Activated B cell treated with CpG ODN at 0.5 μM for 24 hours (primary cell): ENCODE data around the gene TAC4. TPM values are rescaled to one million over a fixed set of nuclear protein-coding genes. Genes with fewer than 3 reads are reported as not detected.

Experiments
- ATAC-seq: fragments of 200-7000 bp; cut with Tn5 transposase; one replicate; pipeline ENCODE4 v1.10.0; 2021; ENCODE audit warnings: low read depth, mild to moderate bottlenecking, moderate library complexity
- CTCF ChIA-PET: fragments of 350-600 bp; sonication (Branson Sonifier 250); formaldehyde crosslinking; loops from one replicate; lab custom pipeline; 2021; ENCODE audit warnings: antibody characterized with exemption; lab: Charles Lee
- POLR2A ChIA-PET: fragments of 350-600 bp; sonication (Branson Sonifier 250); formaldehyde crosslinking; loops from one replicate; lab custom pipeline; 2021; ENCODE audit warnings: antibody characterized with exemption; lab: Charles Lee
- DNase-seq: peaks from one replicate; pipeline ENCODE4 v3.0.0; 2022
- H3K27ac Mint-ChIP-seq: one replicate; pipeline ENCODE4 v1.8.0; 2020; ENCODE audit warnings: mixed read lengths
- H3K27me3 Mint-ChIP-seq: one replicate; pipeline ENCODE4 v1.8.0; 2021; ENCODE audit warnings: mixed read lengths
- H3K36me3 Mint-ChIP-seq: one replicate; pipeline ENCODE4 v1.8.0; 2021; ENCODE audit warnings: low read depth, mixed read lengths
- H3K4me1 Mint-ChIP-seq: one replicate; pipeline ENCODE4 v1.8.0; 2021; ENCODE audit warnings: mixed read lengths
- H3K4me3 Mint-ChIP-seq: one replicate; pipeline ENCODE4 v1.8.0; 2020; ENCODE audit warnings: mild to moderate bottlenecking, mixed read lengths
- H3K9me3 Mint-ChIP-seq: one replicate; pipeline ENCODE4 v1.8.0; 2020; ENCODE audit warnings: mixed read lengths
- intact Hi-C: fragments of 100-400 bp; cut with micrococcal nuclease; formaldehyde crosslinking; loops from one replicate; pipeline ENCODE4 v1.15.1; 2024
- total RNA-seq: library from RNA; stranded (reverse); gene quantifications from 2 replicates; pipeline ENCODE4 v1.2.3, GENCODE V29; 2022
- TF ChIP-seq, protein P1 (sequence below): fragments of 200-600 bp; IDR thresholded peaks from one replicate; pipeline ENCODE4 v1.8.0; 2022; ENCODE audit warnings: antibody characterized with exemption, mild to moderate bottlenecking

TAC4 gene
- total RNA-seq, 1 donor from 2014 or later: not detected

DNA sequence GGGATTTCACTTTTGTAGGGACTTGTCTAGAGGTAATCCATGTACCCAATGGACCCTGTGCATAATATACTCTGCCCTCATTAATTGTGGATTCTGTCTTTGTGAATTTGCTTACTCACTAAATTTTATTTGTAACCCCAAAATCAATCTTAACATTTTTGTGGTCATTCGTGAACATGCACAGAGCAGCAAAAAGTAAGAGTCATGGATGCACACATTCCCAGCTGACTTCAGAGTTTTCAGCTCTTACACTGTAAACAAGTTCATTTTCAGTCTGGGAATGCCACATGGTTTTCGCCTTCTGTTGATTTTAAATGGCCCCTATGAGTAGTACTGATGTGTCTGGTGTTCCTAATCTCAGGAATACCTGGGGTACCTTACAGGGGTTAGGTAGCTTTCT lies 24.3 kb downstream of the TAC4 start:
- ATAC-seq (no peak), DNase-seq (no peak)
- TF ChIP-seq, protein P1, sequence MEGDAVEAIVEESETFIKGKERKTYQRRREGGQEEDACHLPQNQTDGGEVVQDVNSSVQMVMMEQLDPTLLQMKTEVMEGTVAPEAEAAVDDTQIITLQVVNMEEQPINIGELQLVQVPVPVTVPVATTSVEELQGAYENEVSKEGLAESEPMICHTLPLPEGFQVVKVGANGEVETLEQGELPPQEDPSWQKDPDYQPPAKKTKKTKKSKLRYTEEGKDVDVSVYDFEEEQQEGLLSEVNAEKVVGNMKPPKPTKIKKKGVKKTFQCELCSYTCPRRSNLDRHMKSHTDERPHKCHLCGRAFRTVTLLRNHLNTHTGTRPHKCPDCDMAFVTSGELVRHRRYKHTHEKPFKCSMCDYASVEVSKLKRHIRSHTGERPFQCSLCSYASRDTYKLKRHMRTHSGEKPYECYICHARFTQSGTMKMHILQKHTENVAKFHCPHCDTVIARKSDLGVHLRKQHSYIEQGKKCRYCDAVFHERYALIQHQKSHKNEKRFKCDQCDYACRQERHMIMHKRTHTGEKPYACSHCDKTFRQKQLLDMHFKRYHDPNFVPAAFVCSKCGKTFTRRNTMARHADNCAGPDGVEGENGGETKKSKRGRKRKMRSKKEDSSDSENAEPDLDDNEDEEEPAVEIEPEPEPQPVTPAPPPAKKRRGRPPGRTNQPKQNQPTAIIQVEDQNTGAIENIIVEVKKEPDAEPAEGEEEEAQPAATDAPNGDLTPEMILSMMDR: no peak
- ChIA-PET CTCF (interaction anchor here (1.6 kb wide), 1 partner anchor 173 kb away, joined by 4 read pairs; no protein-coding TSS in a partner anchor), POLR2A (no interaction called here)
- no peaks in the 10 kb centered on the region for H3K4me1 Mint-ChIP-seq
- H3K27ac Mint-ChIP-seq: no peak overlapping the region
- intact Hi-C loops: no loop called here
- H3K36me3 Mint-ChIP-seq: peaks cover 86% of the 10 kb centered on the region
- H3K27me3 Mint-ChIP-seq: no peaks in the 10 kb centered on the region
- H3K9me3 Mint-ChIP-seq: no peaks in the 10 kb centered on the region
- no peak overlapping the region for H3K4me3 Mint-ChIP-seq

DNA sequence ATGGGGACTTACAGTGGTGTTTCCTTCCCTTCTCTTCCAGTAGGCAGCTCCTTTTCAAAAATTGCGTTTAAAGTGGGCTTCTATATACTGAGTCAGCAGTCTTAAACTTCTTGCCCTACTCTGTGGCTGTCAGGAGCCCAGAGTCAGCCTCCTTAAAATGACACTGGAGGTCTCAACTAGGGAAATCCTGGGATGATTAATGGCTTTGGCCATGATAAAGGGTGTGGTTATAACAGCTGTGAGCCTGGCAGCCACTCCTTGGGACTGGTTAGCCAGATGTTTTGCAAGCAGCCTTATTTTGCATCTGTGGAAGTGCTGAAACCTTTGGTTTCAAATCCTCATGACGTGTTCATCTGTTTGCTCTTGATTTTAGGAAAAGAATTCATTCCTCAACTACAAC lies 25.0 kb downstream of the TAC4 start:
- Mint-ChIP-seq H3K27me3 (no peaks in the 10 kb centered on the region), H3K4me3 (no peak overlapping the region), H3K36me3 (peaks cover 86% of the 10 kb centered on the region), H3K27ac (no peak overlapping the region), H3K9me3 (no peaks in the 10 kb centered on the region), H3K4me1 (no peaks in the 10 kb centered on the region)
- no peak for DNase-seq
- intact Hi-C loops: no loop called here
- ChIA-PET POLR2A (no interaction called here), CTCF (no interaction called here)
- no peak for ATAC-seq
- TF ChIP-seq, protein P1: no peak

DNA sequence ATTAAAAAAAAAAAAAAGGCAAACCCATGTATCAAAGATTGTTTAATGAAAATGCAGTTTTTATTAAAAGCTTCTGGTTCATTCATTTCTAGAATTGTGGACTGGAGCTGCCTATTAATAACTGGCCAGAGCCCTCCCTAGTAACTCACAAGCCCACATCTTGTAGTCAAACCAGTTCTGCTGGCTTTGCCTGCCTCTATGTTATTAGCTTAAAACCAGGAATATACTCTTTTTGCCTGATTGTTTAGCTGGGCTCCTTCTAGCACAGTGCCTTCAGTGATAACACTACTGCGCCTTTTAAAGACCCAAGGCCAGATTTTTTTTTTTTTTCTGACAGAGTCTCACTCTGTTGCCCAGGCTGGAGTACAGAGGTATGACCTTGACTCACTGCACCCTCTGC lies 26.0 kb downstream of the TAC4 start:
- peaks cover 86% of the 10 kb centered on the region for H3K36me3 Mint-ChIP-seq
- H3K4me1 Mint-ChIP-seq: no peaks in the 10 kb centered on the region
- no peak for DNase-seq
- ATAC-seq: no peak
- TF ChIP-seq, protein P1: no peak
- CTCF ChIA-PET: interaction anchor here (0.7 kb wide), 1 partner anchor 1556 kb away, joined by 3 read pairs; no protein-coding TSS in a partner anchor
- H3K9me3 Mint-ChIP-seq: no peaks in the 10 kb centered on the region
- H3K4me3 Mint-ChIP-seq: no peak overlapping the region
- intact Hi-C loops: no loop called here
- POLR2A ChIA-PET: no interaction called here
- no peak overlapping the region for H3K27ac Mint-ChIP-seq
- no peaks in the 10 kb centered on the region for H3K27me3 Mint-ChIP-seq

DNA sequence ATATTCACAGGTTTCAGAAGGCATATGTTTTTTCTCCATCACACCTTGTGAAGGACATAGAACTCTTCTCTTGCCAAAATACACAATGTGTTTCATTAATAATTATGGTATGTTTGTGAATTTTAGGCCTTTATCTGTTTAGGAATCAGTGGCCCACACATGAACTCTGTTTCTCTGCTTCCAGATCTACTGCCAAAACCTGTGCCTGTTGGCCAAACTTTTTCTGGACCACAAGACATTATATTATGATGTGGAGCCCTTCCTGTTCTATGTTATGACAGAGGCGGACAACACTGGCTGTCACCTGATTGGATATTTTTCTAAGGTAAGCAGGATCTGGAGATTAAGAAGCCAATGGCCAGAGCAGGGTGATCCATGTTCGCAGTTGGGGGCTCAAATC lies 26.4 kb downstream of the TAC4 start:
- Mint-ChIP-seq H3K36me3 (peaks cover 87% of the 10 kb centered on the region), H3K4me1 (no peaks in the 10 kb centered on the region), H3K4me3 (no peak overlapping the region), H3K9me3 (no peaks in the 10 kb centered on the region), H3K27me3 (no peaks in the 10 kb centered on the region), H3K27ac (no peak overlapping the region)
- intact Hi-C loops: no loop called here
- ChIA-PET CTCF (no interaction called here), POLR2A (no interaction called here)
- DNase-seq (no peak), ATAC-seq (no peak)
- TF ChIP-seq, protein P1: no peak

DNA sequence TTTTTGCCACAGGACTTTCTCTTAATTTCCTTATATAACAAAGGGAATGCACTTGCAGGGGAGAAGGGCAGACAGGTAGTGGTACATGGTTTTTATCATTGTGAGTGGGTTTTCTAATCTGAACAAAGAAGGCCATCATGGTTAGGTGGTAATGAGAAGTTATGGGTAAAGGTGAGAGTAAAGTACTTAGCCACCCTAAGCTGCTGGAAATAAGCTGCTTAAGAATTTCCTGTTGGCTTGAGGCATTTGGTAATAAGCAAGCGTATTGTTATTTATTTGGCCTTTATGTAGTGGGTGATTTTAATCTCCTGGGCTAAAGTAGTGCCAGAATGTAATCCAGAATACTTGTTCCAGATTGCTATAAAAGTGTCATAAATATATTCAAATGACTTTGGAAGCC lies 27.1 kb downstream of the TAC4 start:
- no peak for ATAC-seq
- Mint-ChIP-seq H3K36me3 (peaks cover 87% of the 10 kb centered on the region), H3K27me3 (no peaks in the 10 kb centered on the region), H3K4me1 (no peaks in the 10 kb centered on the region), H3K4me3 (no peak overlapping the region), H3K27ac (no peak overlapping the region), H3K9me3 (no peaks in the 10 kb centered on the region)
- no peak for DNase-seq
- POLR2A ChIA-PET: interaction anchor here (0.7 kb wide), 1 partner anchor 12 kb away, joined by 10 read pairs; no protein-coding TSS in a partner anchor
- TF ChIP-seq, protein P1: no peak
- intact Hi-C loops: no loop called here
- CTCF ChIA-PET: no interaction called here
